AG04449 (cell line): ENCODE measurements around the gene BAHD1.

Experiments
- CTCF ChIA-PET: fragments of 350-600 bp; formaldehyde crosslinking; extraction: SDS; loops from one replicate; lab custom pipeline; 2021; ENCODE audit warnings: antibody characterized with exemption; lab: Yijun Ruan, JAX
- POLR2A ChIA-PET: fragments of 400-600, 350-600 bp; formaldehyde crosslinking; extraction: SDS; loops from one replicate; lab custom pipeline; 2020; ENCODE audit warnings: antibody characterized with exemption, inconsistent platforms; lab: Yijun Ruan, JAX
- DNase-seq: peaks from one replicate; pipeline ENCODE4 v3.0.0-alpha.2; 2010; ENCODE audit warnings: low read depth, low spot score
- H3K4me3 ChIP-seq: 2 replicates; pipeline ENCODE4 v1.5.1; 2011; ENCODE audit warnings: low read depth, mild to moderate bottlenecking, control low read depth, low read length
- CTCF ChIP-seq: IDR thresholded peaks from one replicate; pipeline ENCODE4 v1.5.1; 2011; ENCODE audit warnings: mild to moderate bottlenecking, moderate library complexity, low read length, control low read depth, inconsistent platforms; ENCODE audit not compliant: insufficient read depth; ENCODE audit errors: missing control alignments

The BAHD1 gene

GRCh38 chr15:40439960-40440742 lies 602 bp upstream of the BAHD1 start:
- TF ChIP-seq CTCF, result no peak
- CTCF ChIA-PET, result interaction anchor here (0.9 to 4.8 kb wide), 13 partner anchors 10 to 419 kb away, joined by 3 to 25 read pairs (median 4); partner anchors contain the start of gene CHST14
- no peak for DNase-seq
- POLR2A ChIA-PET, result interaction anchor here (0.6 kb wide), 1 partner anchor 570 kb away, joined by 3 read pairs; no protein-coding TSS in a partner anchor
- peak overlapping the region; percentile 62 for H3K4me3 ChIP-seq

- peak; percentile 7 for TF ChIP-seq CTCF
- ChIA-PET CTCF (interaction anchor here (1.2 to 4.8 kb wide), 4 partner anchors 9 to 98 kb away, joined by 3 to 25 read pairs (median 8); no protein-coding TSS in a partner anchor), POLR2A (no interaction called here)
- DNase-seq, result no peak
- peak overlapping the region; percentile 67 for H3K4me3 ChIP-seq
Measured at GRCh38 chr15:40441565-40442531, 1.1 kb downstream of the BAHD1 start.

GRCh38 chr15:40443255-40443654 lies 2.5 kb downstream of the BAHD1 start:
- no peak for TF ChIP-seq CTCF
- CTCF ChIA-PET, result interaction anchor here (0.7 to 4.8 kb wide), 7 partner anchors 7 to 146 kb away, joined by 3 to 25 read pairs (median 4); no protein-coding TSS in a partner anchor
- POLR2A ChIA-PET, result no interaction called here
- 0 out of 2 replicates have a peak overlapping the region, but pooled peaks have one; percentile 1 for H3K4me3 ChIP-seq
- DNase-seq, result no peak

GRCh38 chr15:40443846-40444245 lies 3.1 kb downstream of the BAHD1 start:
- DNase-seq, result no peak
- CTCF ChIA-PET, result interaction anchor here (0.7 to 2.5 kb wide), 4 partner anchors 55 to 146 kb away, joined by 3 to 11 read pairs (median 4); no protein-coding TSS in a partner anchor
- no peak overlapping the region for H3K4me3 ChIP-seq
- no peak for TF ChIP-seq CTCF
- POLR2A ChIA-PET, result no interaction called here

- CTCF ChIA-PET, result interaction anchor here (1.0 to 1.7 kb wide), 3 partner anchors 22 to 447 kb away, joined by 4 read pairs; no protein-coding TSS in a partner anchor
- DNase-seq, result no peak
- H3K4me3 ChIP-seq, result no peak overlapping the region
- POLR2A ChIA-PET, result no interaction called here
- no peak for TF ChIP-seq CTCF
Measured at GRCh38 chr15:40444736-40445135, 4.0 kb downstream of the BAHD1 start.
